Hematopoietic multipotent progenitor cell treated with erythropoietin and hydrocortisone succinate and interleukin-3 and kit ligand, for 8 days (in vitro differentiated cells): ENCODE data around the gene AMIGO3.

Experiments
- DNase-seq: peaks from one replicate; pipeline ENCODE4 v3.0.0-alpha.2; 2015

Gene AMIGO3

DNA sequence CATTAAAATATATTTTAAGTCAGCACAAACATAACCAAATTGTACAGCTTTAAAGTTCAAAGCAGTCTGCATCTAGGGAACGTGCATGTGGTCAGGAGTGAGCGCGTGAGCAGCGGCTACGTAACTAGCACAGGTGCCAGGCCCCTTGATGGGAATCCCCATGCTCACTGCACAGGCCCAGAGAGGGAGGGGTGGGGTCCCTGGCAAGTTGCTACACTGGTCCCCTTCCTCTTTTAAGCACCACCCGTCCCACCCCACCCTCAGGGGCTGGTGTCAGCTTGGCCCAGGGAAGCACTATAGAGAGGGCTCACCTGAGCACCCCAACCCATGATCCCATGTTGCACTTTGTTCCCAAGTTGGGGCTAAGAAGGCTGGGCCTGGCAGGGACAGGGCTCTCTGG, 5.1 kb upstream of the AMIGO3 start:
- DNase-seq = no peak

DNA sequence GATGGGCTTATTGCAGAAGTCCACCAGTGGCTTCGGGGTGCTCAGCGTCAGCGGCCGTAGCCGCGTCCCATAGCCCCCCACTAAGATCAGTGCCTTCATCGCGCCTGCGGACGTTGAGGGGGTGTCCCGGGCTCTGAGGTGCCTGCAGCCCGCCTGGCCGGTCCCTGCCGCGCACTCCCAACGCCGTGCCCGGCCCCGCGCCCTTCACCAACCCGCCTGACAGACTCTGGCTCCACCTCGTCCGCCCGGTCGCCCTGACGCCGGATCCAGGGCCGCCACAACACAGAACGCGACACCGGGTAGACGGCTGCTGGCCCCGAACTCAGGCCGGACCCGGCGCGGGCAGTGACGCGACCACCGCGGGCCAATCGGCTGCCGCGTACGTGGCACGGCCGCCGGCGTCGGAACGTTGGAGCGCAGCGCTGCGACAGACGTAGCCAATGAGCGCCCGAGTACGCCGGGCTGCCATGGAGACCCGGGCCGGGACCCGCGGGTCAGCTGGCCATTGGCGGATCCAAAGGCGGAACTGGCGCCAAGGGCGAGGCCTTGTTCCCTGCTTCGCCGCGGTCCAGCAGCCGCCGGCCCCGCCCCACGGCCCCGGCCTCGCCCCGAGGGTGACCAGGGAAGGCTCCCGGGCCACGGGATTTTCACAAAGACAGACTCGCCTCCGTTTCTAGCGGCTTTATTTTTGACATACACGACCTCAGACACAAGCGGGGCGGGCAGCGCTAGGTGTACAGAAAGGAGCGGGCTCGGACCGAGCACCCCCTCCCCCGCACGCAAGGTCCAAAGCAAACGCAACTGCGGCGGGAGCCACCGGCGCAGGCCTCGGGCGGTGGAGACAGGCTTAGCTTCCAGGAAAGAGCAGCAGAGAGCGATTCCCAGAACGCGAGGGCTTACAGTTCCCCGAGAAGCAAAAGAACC, 4.4 kb upstream of the AMIGO3 start, which contains the start of gene GMPPB:
Gene GMPPB (minus strand): TSS at position 324 of the 924 bp plus-strand sequence. CDS start 225 bp downstream, at position 99.
- DNase-seq = peak; percentile 96

DNA sequence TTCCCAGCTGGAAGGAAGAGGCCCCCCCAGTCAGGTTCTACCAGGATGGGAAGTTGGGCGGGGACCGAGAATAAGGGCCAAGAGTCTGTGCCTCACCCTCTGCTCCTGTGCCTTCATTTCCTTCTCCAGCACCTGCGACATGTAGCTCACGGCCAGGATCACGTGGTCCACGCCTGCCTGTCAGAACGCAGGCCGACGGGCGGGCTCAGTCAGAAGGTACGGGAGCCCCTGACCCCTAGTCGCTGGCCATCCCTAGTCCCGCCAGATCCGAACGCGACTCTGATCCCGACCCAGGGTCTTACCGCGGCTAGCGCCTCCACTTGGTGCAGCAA, 3.8 kb upstream of the AMIGO3 start:
- DNase-seq = peak; percentile 62

DNA sequence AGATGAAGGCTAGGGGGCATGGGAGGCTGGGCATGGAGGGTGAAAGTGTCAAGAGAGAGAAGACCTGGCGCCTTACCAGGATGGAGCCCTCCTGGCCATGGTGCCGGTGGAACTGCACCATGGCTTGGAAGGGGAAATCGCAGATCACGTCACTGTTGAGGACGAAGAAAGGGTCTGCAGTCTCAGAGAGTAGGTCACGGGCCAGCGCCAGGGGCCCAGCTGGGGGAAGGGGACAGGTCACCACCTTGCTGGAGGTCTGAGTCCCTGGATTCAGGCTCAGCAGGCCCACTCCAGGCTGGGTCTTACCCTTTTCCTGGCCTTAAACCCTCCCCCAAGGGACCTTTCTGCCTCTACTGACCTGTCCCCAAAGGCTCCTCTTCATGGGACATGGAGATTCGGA, 3.4 kb upstream of the AMIGO3 start:
- no peak for DNase-seq

DNA sequence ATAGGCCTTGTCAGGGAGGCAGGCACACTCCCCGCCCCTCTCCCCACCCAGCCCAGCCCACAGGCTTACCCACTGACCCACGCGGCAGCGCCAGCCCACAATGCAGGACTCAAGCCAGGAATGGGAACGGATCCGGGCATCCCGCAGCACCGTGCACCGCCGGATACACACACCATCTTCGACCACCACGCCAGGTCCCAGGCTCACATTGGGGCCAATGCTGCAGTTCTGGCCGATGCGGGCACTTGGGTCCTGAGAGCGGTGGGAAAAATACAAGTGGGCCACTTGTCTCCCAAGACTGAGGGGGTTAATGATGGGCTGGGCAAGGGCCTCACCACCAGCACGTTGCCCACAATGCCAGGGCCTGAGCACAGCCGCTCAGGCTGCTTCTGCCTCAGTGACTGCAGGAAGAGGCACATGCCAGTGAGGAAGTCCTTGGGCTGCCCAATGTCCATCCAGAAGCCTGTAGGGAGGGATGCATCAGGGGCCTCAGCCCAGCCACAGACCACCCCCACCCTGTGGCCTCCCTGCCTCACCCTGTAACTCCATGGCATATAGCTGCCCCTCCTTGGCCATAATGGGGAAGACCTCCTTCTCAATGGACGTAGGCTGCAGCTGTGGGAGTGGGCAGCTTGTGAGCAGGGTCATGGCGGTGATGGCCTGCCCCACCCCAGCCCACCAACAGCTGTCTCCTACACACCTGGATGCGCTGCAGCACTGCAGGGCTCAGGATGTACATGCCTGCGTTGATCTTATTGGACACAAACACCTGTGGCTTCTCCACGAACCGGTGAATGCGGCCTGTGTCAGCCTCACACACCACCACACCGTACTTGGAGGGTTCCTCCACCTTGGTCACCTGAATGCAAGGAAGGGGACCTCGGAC, 2.7 kb upstream of the AMIGO3 start:
- no peak for DNase-seq

DNA sequence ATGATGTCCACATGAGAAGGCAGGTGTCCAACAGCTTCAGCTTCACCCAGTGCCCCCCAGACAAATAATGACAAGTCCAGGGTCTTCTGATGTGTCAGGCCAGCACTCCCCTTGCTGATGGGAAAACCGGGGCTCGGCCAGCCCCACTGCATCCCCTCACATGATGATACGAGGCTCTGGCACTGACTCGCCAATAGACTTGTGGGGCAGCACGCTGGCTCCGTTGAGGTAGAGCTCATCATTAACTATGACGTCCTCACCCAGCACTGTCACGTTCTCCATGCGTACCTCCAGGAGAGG, 2.1 kb upstream of the AMIGO3 start:
- DNase-seq = no peak

DNA sequence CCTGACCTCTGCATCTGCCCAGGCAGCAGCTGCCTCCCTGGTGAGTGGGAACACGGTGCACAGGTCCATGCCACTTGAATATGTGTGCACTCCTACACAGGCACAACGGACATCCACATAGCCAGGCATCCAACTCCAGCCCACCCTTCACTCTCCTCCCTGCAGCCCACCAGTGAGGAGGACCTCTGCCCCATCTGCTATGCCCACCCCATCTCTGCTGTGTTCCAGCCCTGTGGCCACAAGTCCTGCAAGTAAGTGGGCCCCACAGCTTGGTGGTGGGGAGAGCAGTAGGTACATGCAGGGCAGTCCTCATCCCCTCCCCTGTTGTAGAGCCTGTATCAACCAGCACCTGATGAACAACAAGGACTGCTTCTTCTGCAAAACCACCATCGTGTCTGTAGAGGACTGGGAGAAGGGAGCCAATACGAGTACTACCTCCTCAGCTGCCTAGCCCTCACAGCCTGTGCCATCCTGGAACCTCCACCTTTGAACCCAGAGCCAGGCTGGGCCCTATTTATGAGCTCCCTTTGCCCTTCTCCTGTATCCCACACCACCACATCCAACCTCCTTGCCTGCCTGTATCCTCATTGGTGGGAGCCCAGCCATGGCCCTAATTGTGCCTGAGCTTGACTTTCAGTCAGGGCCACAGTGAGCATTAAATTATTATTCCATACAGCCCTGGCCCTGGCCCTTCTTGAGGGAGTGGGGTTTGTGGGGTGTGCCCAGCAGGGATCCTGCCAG, 1.5 kb upstream of the AMIGO3 start:
- no peak for DNase-seq

DNA sequence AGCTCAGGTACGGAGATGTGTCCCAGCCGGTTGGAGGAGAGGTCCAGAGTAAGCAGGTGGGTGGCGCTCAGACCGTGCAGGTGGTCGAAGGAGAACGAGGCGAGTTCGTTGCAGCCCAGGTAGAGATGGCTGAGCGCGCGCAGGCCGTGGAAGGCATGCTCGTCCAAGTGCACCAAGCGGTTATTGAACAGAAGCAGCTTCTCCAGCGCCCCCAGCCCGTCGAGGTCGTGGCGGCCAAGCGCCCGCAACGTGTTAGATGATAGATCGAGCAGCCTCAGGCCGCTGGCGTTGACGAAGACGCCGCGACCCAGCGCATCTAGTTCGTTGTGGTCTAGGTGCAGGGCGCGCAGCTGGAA, 648 bp downstream of the AMIGO3 start:
- DNase-seq = peak; percentile 27

DNA sequence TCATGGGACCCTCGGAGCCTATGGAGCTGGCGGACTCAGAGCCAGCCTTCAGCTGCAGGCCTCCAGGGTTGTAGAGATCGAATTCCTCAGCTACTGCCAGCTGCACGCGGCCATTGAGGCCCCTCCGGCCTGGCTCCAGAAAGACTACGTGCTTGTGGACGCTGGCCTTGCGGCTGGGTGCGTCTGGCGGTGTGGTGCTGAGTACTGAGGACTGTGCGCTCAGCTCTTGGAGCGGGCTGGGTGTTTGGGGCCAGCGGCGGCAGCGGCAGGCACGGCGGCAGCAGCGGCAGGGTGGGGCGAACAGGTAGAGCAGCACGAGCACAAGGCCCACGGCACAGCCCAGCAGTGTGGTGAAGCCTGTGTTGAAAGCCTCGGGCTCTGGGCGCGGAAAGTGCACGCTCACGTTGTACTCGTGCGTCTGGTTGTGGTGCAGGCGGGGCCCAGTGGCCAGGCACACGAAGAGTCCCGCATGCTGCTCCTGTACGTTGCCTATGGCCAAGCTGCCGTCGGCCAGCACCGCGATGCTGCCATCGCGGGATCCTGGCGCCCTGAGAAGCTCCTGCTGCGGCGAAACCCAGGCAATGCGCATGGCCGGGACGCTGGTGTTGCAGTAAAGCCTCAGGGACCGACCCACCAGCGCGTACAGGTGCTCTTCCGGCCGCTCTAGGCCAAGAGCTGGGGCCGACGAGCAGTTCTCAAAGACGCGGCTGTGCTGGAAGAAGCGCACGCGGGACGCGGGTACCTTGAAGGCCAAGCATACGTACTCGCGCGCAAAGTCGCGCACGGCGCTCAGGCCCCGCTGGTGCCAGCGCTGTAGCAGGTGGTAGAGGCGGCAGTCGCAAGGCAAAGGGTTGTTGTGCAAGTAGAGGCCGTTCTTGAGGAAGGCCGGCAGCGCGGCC, 1.3 kb downstream of the AMIGO3 start:
- DNase-seq = no peak

DNA sequence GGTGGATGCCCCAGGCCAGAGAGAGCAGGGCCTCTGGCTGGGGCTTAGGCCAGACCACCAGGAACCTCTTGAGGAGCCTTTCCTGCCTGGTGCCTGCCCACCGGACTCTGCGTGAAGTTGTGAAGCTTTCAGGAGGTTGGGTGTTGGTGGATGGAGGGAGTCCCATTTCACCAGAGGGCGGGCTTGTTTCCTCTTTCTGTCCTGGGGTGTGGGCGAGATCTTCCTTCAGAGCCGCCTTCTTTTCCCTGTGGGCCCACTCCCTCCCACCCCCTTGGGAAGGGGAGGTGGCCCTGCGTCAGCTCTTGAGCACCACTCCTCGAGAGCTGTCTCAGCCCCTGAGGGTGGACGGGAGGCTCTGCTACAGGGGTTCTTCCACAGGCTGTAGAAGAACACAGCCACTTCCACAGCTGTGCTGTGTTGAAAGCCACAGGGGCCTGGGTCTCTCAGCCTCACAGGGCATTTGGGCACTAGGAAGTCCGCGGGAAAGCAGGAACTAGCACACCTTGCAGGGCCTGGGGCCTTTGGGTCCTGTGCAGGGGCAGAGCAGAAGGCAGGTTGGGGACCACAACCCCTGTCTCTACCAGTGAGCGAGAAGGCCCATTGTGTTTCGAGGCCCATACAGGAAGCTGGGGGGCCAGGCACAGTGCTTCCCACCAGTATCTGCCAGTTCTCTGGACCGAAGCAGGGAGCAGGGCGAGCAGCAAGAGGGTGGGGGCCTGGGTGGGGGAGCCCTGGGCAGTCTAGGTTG, 2.1 kb downstream of the AMIGO3 start:
- no peak for DNase-seq

DNA sequence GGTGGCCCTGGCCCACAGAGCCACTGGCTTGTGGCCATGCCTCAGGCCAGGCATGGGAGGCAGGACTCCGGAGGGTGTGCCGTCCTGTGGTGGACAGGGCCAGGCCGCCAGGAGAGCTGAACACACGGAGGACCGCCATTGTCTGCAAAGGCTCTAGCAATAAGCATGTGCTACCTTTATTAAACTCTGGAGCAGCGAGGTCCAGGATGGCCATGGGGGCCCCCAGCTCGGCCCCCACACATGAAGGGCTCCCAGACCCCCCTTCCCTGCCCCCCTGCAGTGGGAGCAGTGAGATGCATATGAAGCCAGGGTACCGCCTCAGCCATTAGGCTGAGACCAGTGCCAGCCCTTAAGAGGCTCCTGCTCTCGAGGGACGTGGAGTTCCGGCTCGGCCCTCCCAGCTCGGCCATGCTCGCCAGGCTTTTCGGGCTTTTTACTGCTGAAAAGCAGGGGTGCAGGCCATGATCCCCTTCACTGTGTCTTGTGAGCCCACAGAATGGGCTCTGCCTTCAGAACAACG, 2.7 kb downstream of the AMIGO3 start:
- no peak for DNase-seq

DNA sequence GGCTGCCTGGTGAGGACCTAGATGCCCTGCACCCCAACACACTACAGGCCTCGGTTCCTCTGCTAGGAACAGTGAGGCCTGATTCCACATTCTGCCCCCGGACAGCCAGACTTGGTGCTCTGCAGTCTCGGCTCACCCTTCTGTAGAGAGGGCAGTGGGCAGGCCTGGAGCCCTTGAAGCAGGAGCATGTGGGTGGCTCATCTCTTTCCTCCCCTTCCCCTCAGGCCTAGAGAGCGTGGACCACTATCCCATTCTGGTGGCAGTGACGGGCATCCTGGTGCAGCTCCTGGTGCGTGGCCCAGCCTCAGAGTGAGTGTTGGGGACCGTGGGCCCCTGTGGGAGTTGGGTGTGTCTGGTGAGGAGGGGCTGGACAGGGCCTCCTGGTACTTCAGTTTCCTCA, 3.3 kb downstream of the AMIGO3 start:
- no peak for DNase-seq

DNA sequence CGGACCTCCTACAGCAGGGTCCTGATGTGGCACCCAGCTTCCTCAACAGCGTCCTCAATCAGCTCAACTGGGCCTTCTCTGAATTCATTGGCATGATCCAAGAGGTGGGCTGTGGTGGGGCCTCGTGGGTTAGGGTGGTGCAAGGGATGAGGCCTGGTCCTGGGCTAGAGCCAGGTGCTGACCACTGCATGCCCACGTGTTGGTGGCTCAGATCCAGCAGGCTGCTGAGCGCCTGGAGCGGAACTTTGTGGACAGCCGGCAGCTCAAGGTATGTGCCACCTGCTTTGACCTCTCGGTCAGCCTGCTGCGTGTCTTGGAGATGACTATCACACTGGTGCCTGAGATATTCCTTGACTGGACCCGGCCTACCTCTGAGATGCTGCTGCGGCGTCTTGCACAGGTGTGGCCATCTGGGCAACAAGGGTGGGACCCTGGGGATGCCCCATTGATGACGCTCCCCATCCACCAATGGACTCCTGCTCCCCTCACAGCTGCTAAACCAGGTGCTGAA, 3.8 kb downstream of the AMIGO3 start:
- no peak for DNase-seq

DNA sequence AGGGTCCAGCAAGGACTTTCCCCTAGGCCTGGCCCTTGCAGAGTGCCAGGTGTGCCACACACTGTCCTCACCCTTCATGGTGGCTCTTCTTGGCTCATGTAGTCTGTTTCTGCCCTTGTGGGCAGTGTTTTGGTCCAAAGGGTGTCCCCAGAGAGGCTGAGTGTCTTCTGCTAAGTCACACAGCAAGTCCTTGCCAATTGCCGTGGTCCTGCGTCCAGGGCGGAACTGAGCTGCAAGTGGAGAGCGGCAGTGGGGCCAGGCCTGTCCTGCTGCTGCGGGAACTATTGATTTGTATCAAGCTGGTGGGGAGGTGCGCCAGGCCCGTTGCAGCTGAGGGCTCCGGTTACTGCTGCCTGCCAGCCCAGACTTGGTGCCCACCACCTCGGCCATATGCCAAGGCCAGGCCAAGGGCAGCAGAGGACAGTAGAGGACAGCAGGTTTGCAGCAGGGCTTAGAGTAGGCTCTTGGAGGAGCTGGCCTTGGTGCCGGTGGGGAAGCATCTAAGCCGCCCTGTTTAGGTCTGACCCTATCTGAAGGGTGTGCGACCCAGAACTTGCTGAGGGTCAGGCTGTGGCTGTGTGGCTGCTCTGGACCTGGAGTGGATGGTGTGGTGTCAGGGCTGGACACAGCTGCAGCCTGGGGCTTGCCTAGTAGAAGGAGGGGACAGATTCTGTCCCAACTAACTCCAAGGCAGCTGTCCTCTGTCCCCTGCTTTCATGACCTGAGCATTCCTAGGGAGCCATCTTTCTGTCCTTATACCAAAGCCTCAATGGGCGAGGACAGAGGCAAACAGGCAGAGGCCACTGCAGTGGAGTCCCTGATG, 4.5 kb downstream of the AMIGO3 start:
- DNase-seq = no peak

DNA sequence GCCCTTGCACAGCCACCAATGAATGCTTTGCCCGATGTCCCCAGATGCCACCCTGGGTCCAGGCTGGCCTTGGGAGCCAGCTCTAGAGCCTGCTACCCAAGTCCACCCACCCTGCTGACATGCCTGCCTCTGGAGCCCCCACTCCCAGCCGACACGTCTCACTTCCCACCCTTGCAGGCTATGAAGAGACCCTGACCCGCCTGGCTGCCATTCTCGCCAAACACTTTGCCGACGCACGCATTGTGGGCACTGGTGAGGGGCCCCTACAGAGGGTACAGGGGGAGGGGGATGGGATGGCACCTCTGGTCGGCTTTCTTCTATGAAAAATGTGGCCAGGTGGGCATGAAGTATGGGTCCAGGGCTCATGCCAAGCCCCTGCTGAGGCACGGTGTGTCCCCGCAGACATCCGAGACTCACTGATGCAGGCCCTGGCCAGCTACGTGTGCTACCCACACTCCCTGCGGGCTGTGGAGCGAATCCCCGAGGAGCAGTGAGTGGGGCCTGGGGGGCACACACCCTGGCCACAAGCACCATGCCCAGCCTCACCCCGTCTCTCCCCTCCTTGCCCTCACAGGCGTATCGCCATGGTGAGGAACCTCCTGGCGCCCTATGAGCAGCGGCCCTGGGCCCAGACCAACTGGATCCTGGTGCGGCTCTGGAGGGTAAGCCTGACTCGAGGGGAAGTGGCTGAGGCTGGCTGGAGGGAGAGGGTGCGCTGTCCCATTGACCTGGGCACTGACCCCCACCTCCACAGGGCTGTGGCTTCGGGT, 6.0 kb downstream of the AMIGO3 start:
- no peak for DNase-seq

DNA sequence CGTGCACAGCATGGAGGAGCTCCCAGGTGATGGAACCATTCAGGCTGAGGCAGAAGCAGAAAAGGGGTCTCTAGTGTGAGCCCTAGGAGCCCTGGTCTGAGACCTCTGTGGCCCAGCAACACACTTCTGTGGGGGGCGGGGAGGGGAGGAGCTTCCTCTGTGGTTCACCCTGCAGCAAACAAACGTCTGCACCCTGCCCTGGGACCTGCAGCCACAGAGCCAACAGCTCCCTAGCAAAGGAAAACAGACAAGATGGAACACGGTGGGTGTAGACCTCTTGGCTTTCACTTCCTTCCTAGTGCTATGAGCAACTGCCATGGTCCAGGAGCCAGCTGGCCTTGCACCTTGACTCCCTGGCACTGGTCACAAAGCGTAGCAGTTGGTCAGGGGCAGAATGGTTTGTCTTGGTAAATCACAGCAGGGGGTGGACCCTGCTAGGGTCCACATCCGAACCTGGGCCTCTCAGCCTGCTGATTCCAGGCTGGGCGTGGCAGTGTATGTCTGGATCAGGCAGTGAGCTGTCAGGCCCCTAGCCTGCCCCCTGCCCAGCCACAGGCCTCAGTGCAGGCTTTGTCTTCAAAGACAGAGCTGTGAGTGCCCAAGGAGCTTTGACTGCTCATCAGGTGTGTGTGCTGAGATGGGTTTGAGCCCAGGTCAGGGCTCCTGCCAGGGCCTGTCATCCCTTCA, 6.7 kb downstream of the AMIGO3 start:
- no peak for DNase-seq

DNA sequence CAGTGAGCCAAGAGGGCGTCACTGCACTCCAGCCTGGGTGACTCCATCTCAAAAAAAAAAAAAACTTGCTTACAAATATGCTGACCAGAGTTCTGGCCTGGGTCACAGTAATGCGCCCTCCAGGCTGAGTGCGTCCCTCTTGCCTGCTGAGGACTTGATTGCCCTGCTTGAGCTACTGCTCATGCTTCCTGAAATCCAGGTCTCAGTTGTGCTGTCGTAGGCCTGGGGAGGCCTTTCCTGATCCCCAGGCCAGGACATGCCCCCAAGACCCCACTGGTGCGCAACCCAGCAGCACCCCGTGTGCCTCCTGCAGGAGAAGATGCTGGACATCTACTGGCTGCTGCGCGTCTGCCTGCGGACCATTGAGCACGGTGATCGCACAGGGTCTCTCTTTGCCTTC, 7.3 kb downstream of the AMIGO3 start:
- DNase-seq = no peak

DNA sequence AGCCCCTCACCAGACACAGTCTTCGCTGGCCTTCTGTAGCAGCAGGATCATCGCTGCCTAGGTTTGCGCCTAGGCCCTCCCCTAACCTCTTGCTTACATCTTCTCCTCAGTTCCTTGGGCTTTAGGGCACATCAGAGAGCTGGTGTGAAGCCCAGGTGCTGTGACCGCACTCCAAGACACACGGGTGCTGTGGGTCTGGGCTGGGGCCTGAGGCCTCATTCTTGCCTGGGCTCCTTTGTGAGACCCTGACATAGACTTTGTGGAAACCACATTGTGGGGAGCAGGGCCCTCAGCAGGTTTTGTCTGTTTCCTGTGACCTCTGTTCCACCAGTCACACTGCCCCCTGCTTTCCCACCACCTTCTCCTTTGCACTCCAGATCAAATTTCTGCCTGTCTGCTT, 8.0 kb downstream of the AMIGO3 start:
- no peak for DNase-seq

DNA sequence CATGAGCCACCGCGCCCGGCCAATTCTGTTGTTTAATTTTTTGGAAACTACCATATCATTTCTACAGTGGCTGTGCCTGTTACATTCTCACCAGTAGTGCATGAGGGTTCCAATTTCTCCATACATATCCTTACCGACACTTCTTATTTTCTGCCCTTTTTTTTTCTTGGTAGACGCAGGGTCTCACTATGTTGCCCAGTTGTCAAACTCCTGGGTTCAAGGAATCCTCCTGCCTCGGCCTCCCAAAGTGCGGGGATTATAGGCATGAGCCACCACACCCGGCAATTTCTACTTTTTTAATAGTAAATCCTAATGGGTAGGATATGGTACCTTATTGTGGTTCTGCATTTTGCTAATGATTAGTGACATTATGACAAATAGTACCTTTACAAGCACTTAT, 9.6 kb downstream of the AMIGO3 start:
- DNase-seq = no peak
